SK-N-DZ (cell line): ENCODE data around the gene CHRM3. TPM values are rescaled to one million over a fixed set of nuclear protein-coding genes. Genes with fewer than 3 reads are reported as not detected.
"Not testable (repeated sequence)": the region's sequence is repeated elsewhere in the genome, so short reads cannot be mapped to it uniquely, and the experiment has no call there.

Experiments used
- DNase-seq: peaks from one replicate; pipeline ENCODE4 v3.0.0-alpha.2; 2015; ENCODE audit warnings: low spot score
- polyA plus RNA-seq, 2 experiments: library from polyadenylated mRNA; depleted of rRNA; stranded (reverse); fragments of >200 nt; gene quantifications; 2 replicates each; pipeline ENCODE4 v1.2.3, GENCODE V29; 2014

The CHRM3 gene
- 0.63 and 1.3 TPM in 2 replicates for polyA plus RNA-seq (2014; cell fraction: cytosol; rRNA removed)
- 0.14 and 0.56 TPM in 2 replicates for polyA plus RNA-seq (2014; cell fraction: nucleus; rRNA removed)

DNA sequence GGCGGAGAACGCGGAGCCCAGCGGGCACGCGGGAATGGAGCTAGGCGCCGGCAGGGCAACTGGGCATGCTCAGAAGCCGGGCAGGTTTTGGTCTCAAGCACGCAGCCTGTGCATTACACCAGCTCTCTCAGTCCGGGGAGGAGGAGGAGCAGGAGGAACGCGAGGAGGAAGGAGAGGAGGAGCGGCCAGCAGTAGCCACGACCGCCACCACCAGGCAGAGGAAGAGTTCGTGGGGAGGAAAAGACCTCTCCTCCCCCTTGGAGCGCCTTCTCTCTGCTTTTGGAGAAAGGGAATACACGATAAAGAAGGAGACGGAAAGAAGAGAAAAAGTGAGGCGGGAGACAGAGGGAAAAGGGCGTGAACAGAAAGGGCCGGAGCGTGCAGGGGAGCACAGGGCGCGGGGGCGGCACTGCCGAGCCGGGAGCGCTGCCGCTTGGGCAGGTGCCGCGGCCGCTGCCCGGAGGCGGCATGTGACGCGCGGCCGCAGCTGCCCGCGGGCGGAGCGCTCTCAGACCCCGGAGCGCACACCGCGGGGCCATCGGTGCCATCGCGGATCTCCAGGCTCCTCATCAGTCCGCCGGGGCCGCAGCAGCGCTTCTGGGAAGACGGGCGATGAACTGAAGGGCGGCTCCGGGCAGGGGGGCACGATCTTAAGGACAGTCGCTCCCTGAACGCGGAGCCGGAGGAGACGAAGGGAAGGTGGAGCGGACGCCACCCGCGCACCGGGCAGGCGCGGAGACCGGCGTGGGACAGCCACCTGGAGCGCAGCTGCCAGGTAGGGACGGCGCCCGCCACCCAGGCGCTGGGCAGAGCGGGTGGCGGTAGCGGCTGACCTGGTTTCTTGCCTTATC lies at the start of gene CHRM3:
Gene CHRM3, plus strand, starts transcription at position 116 of the 851 bp plus-strand sequence. CDS start 520,884 bp downstream, outside the sequence.
- peak; percentile 85 for DNase-seq

DNA sequence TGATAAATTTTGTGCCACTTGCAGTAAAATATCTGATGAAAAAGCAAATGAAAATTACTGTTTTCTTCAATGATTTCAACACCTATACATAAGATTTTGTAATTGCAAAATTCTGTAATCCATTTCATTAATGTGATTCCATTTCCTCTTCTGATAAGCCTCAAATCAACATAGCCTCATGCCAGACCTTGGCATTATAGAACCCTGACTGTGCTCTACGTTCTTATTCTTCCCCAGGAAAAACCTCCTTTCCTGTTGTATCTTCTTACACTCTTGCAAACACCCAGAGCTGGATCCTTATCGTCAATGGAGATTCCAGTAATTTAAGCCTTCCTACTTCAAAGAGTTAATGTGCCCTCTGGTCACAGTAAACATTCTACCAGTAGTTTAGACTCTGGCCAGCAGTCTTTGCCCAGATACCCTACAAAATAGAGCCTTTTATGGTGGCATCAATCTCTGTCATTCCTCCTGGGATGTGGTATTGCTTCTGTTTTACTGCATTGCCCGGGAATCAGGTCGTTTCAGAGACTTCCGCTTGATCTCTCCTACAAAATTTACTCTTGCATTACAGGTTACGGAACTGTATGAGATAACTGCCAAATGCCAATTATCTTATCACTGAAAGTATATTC lies 48.5 kb upstream of the CHRM3 start:
- DNase-seq, result no peak

DNA sequence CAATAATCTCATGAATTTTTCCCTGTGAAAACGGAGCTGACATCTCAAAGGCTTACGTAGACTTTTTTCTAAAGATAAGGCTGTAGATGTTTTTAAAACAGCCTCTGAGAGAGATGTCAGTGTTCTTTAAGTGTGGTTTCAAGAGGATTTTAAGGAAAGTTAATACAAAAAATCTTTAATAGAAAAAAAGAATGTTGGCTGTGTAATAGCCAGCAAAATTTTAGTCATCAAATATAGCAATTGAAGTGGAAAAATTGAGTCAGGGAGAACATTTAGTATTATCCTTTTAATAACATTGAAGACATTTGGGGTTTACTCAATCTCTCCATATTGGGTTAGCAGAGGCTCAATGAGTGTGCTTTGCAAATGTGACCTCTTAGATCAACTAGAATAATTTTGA lies 38.6 kb upstream of the CHRM3 start:
- no peak for DNase-seq

DNA sequence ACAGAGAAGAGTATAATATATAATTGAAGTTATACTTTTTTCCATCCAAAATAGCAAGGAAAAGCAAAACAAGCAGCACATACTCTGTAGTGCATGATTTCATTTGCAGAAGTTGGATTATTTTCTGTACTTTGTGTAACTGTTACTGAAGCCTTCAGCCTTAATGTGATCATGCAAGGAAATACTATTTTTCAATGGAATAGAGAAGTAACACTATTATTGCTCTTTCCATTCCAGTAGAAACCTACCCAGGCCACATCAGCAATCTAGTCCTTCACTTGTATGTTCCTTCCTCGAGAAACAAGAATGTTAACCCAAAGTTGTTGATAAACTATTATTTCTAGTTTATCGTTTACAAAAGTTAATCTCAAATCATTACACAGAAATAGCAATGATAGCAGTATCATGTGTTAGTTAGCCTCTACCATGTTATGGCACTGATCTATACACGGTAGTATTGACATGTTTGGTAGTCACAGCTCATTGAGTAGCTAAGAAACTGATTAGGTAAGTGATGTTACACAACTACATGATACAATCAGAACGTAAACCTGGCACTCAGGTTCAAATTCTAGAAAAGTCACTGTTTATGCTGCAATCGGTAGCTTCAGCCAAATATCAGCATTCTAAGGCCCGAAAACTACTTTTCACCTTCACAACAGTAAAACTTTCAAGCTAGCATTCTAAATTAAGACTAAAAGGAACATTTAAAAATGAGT lies 37.6 kb upstream of the CHRM3 start:
- DNase-seq, result no peak

DNA sequence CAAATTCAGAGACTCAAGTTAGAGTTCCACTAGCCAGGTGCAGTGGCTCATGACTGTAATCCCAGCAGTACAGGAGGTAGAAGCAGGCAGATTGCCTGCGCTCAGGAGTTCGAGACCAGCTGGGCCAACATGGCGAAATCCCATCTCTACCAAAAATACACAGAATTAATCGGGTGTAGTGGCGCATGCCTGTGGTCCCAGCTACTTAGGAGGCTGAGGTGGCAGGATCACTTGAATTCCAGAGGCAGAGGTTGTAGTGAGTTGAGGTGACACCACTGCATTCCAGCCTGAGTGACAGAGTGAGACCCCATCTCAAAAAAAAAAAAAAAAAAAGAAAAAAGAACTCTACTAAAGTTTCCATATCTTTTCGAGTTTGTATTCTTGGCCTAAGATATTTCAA lies 36.7 kb upstream of the CHRM3 start:
- no peak for DNase-seq

GRCh38 chr1:239353536-239353935 lies 32.8 kb upstream of the CHRM3 start:
- DNase-seq, result no peak

DNA sequence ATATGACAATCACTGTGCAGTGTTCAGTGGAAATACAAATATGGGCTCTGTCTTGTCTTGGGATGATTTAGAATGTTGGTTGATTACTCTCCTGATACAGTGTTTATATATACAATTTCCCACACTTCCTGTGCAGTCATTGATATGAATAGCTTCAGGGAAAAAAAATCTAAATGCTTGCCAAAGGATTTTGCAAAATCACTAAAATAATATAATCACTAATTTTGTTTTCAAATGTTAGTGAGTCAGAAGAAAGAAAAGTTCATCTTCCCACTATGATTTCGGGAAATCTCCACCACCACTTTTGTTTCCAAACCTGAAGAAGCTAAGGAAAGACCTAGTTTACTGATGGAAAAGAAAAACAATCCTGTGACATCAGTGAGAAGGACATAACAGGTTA lies 32.1 kb upstream of the CHRM3 start:
- no peak for DNase-seq

- peak; percentile 37 for DNase-seq
These were observed 28.5 kb upstream of the CHRM3 start for GRCh38 chr1:239357867-239358266.

GRCh38 chr1:239361403-239361802 lies 25.0 kb upstream of the CHRM3 start:
- no peak for DNase-seq

- no peak for DNase-seq
These were observed 22.4 kb upstream of the CHRM3 start for GRCh38 chr1:239363930-239364329.

DNA sequence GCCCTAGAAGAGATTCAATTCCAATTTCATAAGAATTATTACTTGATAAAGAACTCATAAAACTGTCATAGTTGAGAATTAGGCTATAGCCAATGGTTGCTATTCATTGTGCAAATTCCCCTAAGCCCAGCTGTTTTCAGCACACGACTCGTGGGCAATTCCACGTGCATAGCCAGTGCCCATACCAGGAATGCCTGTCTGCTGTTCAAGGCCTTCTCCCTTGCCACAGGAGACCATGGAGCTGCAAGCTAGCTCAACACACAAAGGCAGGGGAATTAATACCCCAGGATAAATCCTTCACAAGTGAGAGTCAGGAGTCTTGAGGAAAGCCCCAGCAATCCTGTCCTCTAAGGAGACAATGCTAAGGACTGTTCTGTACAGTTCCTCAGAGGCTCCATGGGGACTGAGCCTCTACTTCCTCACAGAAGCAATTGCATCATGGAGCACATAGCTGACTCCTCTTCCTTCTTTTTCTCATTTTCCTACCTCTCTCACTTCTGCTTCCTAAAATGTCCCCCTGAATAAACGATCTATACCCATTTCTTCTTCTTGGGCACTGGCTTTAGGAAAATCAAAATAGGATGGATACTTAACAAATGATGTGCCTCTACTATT lies 19.1 kb upstream of the CHRM3 start:
- DNase-seq, result no peak

DNA sequence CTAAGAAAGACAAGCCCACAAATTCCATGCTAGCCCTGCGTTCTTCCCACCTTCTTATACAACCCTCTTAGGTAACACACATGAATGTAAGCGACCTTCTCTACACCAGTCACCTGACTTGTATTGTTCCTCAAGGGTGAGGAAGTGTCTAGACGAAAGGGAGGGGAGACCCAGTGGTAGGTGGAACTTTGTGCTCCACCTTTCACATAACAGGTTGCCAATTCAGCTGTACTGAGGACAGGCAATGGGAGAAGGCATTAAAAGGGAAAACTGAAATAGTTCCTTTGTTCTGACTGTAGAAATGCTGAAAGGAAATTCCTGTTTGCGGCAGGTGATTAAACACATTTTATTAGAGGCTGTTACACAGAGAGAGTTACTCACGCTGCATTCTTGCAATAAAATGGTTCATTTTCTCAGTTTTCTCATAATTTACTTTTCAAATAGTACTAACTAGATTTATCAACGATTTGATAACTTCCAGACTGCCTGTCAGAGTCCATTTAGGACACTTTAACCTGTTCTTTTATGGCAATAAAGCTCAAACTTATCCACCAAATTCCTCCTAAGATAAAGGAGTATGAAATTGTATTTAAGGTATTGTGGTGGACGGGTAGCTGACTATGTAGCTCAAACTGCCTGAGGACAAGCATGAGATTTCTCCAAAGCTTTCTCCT lies 17.8 kb upstream of the CHRM3 start:
- peak; percentile 41 for DNase-seq

GRCh38 chr1:239370869-239371268 lies 15.5 kb upstream of the CHRM3 start:
- not testable (repeated sequence) for DNase-seq

GRCh38 chr1:239382666-239383065 lies 3.7 kb upstream of the CHRM3 start:
- DNase-seq, result no peak

GRCh38 chr1:239383714-239384113 lies 2.7 kb upstream of the CHRM3 start:
- no peak for DNase-seq

- DNase-seq, result peak; percentile 21
These were observed 1.2 kb downstream of the CHRM3 start for GRCh38 chr1:239387304-239388158.

- DNase-seq, result peak; percentile 5
These were observed 1.8 kb downstream of the CHRM3 start for GRCh38 chr1:239388159-239388485.

DNA sequence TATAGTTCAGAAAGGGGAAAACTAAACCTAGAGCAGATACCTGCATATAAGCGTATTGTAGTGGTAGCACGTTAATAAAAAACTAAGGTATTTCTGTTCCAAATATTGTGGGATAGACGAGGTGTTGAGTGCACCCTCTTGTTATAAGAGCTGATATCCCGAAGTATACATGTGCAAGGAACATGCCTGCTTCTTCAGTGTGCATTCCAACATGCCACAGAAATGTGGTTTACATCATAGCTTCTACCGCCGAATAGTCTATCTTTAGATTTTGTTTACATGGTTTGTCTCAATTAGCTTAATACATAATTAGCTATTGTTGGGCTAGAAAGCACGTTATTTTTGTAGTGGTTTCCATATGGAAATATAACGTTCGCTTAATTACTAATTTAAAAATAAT lies 2.2 kb downstream of the CHRM3 start:
- DNase-seq, result no peak

DNA sequence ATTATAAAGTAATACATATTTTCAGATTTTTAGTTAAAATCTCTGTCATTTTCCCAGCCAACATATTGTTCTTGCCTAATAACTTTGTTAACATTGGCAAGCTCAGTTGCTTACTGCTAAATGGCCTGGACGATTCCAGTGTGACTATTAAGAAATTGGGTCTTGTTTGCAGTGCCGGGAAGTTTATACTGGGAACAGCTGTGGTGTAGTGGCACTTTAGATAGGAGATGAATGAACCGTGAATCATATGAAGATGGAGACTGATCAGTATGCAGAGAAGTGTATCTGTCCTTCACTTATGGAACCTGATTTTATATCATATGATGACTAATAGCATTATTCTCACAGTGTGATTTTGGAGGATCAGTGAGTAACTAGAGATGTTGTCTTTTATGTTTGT lies 3.3 kb downstream of the CHRM3 start:
- DNase-seq, result no peak

GRCh38 chr1:239392271-239392670 lies 5.9 kb downstream of the CHRM3 start:
- no peak for DNase-seq
